ENCODE results near the gene LIPC.

The LIPC gene

DNA sequence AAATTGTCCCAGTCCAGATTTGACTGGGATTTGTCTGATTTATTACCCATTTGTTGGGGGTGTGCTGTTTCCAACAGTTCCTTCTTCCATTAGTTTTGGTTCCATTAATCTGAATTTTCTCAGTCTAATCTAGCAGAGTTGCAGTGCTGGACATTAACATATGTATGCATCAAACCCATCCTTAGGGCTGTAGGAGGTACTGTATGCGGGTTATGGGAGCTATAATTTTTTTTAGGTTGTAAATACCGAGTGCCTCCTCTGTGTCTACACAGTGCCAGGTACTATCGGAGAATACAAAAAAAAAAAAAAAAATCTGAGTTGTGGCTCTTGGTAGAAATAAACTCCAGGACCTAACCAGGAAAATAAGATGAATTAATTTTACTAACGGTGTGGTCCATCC lies 133.8 kb downstream of the LIPC start:
- DNase-seq (ENCODE audit: low spot score) = no peak
- Histone ChIP-seq H3K27ac (no peak overlapping the region), H3K4me3 (no peak overlapping the region)
- TF ChIP-seq, protein P1, sequence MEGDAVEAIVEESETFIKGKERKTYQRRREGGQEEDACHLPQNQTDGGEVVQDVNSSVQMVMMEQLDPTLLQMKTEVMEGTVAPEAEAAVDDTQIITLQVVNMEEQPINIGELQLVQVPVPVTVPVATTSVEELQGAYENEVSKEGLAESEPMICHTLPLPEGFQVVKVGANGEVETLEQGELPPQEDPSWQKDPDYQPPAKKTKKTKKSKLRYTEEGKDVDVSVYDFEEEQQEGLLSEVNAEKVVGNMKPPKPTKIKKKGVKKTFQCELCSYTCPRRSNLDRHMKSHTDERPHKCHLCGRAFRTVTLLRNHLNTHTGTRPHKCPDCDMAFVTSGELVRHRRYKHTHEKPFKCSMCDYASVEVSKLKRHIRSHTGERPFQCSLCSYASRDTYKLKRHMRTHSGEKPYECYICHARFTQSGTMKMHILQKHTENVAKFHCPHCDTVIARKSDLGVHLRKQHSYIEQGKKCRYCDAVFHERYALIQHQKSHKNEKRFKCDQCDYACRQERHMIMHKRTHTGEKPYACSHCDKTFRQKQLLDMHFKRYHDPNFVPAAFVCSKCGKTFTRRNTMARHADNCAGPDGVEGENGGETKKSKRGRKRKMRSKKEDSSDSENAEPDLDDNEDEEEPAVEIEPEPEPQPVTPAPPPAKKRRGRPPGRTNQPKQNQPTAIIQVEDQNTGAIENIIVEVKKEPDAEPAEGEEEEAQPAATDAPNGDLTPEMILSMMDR (IDR thresholded peaks at IDR 0.05) = no peak

DNA sequence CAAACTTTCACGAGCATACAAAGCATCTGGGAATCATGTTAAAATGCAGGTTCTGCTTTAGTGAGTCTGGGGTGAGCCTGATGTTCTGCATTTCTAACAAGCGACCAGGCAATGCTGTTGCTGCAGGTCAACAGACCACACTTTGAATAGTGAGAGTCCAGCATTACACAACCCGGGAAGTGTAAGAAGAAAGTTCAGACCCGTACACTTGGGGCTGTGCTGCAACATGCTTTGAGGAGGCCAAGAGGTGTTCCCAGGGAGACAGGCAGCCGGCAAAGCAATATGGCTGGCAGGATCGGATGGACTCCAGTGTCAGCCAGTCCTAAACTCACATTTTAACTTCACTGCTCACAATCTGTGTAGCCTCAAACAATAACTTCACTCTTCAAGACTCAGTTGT lies 134.2 kb downstream of the LIPC start:
- H3K4me3 ChIP-seq = no peak overlapping the region
- TF ChIP-seq, protein P1 (IDR thresholded peaks at IDR 0.05) = no peak
- no peak overlapping the region for H3K27ac ChIP-seq
- DNase-seq (ENCODE audit: low spot score) = no peak

DNA sequence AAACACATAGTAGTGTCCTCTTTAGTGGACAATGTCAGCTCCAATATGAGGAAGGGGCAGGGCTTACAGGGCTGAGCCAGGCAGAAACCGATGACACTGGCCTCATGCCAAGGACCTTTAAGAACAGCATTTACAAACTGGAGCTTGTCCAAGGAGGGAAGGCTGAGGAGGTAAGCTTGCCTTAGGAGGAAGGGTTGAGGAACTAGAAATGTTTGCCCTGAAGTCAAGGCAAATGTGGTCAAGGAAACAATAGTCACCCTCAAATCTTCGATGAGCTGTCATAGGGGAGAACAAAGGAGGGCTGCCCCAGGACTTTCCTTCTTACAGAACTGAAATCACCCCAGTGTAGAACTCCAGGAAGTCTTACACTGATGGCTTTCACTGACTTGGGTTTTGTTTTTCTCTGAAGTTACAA lies 136.4 kb downstream of the LIPC start:
- TF ChIP-seq, protein P1 (IDR thresholded peaks at IDR 0.05) = no peak
- no peak overlapping the region for H3K27ac ChIP-seq

DNA sequence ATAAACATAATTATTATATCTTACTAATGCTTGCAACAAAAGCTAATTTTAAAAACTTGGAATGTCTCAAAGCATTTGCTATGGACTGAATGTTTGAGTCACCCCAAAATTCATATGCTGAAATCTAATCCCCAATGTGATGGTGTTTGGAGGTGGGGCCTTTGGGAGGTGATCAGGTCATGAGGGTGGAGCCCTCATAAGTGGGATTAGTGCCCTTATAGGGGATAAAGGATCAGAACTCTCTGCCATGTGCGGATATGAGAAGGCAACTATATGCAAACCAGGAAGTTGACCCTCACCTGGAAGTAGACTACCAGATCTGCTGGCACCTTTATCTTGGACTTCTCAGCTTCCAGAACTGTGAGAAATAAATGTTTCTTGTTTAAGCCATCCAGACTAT lies 137.7 kb downstream of the LIPC start:
- Histone ChIP-seq H3K27ac (no peak overlapping the region), H3K4me3 (no peak overlapping the region)
- TF ChIP-seq, protein P1 (IDR thresholded peaks at IDR 0.05) = no peak
- DNase-seq (ENCODE audit: low spot score) = no peak

More for the DNA sequence above, 136.4 kb downstream of the LIPC start:
- H3K4me3 ChIP-seq = no peak overlapping the region
- no peak for DNase-seq (ENCODE audit: low spot score)

DNA sequence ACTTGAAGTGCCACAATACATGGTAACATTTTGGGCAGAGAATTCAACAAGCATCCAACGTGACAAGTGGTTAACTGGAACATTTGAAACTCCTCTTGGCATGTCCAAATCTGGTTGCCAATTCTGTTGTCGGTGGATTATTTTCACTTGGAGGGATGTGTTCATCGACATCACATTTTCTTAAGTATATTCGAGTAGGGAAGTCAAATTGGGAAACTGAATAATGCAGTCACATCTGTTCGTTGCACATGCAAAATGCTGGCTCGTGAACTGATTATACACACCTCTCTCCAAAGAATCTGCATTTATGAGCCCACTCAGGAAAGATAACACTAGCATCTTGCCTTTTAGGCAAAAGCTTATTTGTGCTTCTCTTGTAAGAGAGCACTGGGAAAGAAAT lies 139.7 kb downstream of the LIPC start:
- no peak for DNase-seq (ENCODE audit: low spot score)
- Histone ChIP-seq H3K4me3 (no peak overlapping the region), H3K27ac (no peak overlapping the region)
- TF ChIP-seq, protein P1 (IDR thresholded peaks at IDR 0.05) = no peak

DNA sequence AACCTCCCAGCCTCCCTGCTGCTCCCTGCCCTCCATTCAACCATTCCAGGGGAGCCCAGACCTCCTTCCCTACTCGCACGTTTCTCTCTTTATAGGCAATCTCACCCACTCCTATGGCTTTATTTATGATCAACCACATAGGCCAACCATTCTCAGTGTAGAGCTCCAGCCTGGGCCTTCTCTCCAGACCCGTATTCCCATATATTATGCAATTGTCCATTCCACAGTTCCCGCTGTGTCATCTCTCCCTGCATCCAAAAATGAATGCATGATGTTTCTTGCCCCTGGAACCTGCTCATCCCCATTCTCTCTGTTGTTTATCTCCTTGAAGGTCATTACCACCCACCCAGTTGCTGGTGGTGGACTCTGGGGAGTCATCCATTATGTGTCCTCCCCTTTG lies 140.7 kb downstream of the LIPC start:
- Histone ChIP-seq H3K4me3 (no peak overlapping the region), H3K27ac (no peak overlapping the region)
- DNase-seq (ENCODE audit: low spot score) = no peak
- TF ChIP-seq, protein P1 (IDR thresholded peaks at IDR 0.05) = no peak

DNA sequence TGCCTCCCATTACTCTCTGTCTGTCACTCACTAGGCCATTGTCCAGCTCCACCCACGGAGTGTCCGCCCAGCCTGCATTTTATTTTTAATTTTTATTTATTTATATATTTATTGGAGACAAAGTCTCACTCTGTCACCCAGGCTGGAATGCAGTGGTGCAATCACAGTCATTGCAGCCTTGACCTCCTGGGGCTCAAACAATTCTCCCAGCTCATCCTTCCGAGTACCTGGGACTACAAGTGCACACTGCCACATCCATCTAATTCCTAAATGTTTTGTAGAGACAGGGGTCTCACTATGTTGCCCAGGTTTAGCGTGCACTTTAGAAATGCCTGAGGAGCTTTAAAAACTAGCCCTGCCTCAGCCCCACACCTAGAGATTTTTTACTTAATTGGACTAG lies 141.5 kb downstream of the LIPC start:
- TF ChIP-seq, protein P1 (IDR thresholded peaks at IDR 0.05) = no peak
- DNase-seq (ENCODE audit: low spot score) = no peak
- no peak overlapping the region for H3K27ac ChIP-seq

More for the DNA sequence above, 141.5 kb downstream of the LIPC start:
- no peak overlapping the region for H3K4me3 ChIP-seq
